ENCODE measurements around the gene GTF2H1.
"Not testable (repeated sequence)": the region's sequence is repeated elsewhere in the genome, so short reads cannot be mapped to it uniquely, and the experiment has no call there.

Gene GTF2H1

DNA sequence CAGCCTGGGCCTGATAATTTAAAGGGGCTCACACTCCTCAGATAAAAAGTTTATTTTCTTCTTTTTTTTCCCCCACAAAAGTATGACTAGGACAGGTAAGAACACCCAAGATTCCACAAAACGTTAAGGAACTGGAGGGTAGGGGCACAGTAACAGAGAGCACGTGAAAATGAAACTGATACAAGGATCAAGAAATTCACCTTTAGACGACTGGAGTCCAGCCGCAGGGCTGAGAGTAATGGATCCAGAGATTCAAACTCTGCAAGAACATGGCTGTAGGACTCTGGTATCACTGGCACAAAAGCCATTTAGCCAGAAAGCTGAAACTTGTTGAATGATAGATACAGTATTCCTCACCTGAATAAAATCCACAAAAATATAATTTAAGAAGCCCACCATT is 4.8 kb upstream of the GTF2H1 start:
- in situ Hi-C loops (cut with MboI; ENCODE audit: low sequenced_read_pairs): no loop called here

DNA sequence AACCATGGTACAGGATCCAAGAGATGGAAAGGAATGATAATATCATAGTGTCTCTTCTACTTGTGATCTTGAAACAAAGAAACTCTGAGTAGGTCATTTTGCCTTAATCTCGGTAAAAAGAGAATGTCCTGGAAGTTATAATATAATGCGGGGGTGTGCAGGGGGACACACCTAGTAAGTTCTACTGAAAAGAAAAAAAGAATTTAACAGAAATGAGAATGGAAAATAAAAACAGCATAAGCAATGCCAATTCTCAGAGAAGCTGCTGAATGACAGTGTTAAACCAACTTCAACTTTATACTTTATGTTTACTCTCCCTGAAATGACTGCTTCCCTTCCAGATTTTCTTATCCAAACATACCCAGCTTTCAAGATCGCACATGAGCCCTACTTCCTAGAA is 2.5 kb upstream of the GTF2H1 start:
- in situ Hi-C loops (cut with MboI; ENCODE audit: low sequenced_read_pairs): no loop called here

DNA sequence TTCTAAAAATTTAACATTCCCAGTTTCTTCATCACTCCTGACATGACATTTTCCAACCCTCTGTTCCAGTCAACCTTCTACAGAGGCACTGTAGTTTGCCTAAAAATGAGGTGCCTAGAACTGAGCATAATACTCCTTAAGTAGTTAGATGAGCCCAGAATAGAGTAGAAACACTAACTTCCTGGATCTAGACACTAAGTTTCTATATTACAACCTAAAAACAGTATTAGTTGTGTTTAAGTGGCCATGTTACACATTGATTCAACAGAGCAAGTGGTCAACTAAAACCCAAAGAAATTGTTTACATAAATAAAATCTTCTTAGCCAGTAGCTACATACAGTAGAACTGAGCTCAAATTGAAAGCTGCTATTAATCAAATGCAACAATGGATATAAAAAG is 1.8 kb upstream of the GTF2H1 start:
- in situ Hi-C loops (cut with MboI; ENCODE audit: low sequenced_read_pairs): no loop called here

DNA sequence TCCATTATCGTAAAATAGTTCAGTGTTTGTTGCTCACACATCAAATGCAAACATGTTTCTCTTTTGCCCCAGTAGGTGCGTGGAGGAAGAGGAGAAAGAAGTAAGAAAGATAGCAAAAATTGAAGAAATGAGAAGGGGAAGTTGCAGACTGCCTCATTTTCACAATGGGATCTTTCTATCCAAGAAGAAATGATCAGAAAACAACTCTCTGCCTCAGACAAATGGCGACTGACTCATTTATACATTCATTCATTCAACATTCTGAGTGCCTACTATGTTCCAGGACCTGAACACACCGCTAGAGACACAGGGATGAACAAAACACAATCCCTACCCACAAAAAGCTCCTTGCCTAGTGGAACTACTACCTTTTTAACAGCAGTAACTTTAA is 794 bp upstream of the GTF2H1 start:
- in situ Hi-C loops (cut with MboI; ENCODE audit: low sequenced_read_pairs): no loop called here

DNA sequence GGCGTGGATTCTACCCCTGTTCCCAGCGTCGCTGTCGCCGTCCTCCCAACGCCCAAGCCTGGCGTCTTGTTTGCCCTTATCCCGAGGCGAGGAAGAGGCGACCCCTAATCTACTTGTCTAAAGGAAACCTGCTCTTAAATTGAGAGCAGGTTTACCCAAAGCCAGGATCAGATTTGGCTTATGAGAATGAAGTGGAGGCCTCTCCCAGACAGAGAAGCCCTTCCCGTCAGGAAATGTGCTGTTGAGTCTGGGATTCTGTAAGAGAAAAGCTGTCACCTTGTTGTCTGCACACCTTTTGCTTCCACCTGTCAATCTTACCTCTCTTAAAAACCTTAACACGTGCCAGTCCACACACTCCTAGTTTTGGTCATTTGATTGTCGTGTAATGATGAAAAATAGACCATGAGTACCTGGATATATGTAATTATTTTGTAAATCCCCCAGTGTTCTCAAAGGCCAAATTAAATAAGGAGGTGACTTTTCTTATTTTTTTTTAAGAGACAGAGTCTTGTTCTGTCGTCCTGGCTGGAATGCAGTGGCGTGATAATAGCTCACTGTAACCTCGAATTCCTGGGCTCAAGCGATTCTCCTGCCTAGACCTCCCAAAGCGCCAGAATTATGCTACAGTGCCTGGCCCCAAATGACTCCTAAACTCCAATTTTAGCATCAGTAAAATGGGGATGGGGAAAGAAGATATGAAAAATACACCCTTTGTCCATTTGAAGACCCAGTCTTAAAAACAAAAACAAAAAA is 627 bp downstream of the GTF2H1 start:
- in situ Hi-C loops (cut with MboI; ENCODE audit: low sequenced_read_pairs): no loop called here

DNA sequence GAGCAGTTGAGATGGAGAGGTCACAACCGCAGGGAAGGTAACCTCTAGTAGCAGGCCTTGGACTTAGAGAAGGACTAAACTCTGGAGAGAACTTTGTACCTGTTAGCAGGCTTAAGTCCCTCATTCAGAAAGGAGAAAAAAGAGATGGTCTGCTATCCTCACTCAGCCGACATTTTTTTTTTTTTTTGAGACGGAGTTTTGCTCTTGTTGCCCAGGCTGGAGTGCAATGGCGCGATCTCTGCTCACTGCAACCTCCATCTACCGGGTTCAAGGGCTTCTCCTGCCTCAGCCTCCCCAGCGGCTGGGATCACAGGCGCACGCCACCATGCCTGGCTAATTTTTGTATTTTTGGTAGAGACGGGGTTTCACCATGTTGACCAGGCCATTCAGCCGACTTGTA is 1.5 kb downstream of the GTF2H1 start:
- in situ Hi-C loops (cut with MboI; ENCODE audit: low sequenced_read_pairs): not testable (repeated sequence)

DNA sequence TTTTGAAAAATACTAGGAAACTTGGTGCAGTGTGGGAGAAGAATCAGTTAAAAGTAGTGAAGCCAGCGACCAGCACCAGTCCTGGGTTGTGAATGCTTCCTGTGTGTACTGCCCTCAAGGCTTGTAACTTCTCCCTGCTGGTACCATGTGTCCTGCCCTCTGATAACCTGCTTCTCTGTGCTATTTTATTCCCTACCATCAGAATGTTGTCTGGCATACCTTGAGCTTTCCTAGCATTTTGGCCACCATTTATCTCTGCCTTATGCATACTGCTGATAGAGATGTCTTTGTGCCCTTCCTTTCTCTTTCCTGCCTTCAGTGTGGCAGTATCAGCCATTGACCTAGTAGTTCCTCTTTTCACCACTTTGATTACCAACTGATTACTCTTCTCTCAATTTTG is 2.0 kb downstream of the GTF2H1 start:
- in situ Hi-C loops (cut with MboI; ENCODE audit: low sequenced_read_pairs): no loop called here

DNA sequence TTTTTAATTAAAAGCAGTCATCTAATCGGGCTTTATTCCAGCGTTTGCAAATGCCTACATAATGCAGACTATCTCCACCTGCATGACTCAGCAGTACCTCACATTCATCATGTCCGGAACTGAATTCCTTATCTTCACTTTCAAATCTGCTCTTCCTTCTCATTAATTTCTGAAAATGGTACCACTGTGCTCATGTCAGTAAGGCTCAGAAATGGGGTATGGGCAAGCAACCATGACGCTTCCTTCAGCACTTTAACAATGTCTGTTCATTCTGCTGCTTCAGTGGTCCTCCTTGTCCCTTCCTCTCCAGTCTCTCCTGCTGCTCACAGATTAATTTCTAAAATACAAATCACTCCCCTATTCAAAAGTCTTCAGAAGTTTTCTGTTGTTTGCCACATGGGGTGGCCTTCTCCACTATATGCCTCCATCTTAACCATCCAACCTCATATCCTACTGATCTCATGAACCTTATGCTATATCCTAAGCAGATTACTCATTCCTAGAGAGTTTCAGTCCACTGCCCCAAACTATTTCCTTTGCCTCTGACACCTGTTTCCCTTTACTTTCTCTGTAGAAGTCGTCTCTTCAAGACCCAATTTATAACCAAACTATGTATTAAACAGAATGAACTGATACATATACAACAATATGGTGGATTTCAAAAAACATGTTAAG is 7.0 kb downstream of the GTF2H1 start:
- in situ Hi-C loops (cut with MboI; ENCODE audit: low sequenced_read_pairs): no loop called here

DNA sequence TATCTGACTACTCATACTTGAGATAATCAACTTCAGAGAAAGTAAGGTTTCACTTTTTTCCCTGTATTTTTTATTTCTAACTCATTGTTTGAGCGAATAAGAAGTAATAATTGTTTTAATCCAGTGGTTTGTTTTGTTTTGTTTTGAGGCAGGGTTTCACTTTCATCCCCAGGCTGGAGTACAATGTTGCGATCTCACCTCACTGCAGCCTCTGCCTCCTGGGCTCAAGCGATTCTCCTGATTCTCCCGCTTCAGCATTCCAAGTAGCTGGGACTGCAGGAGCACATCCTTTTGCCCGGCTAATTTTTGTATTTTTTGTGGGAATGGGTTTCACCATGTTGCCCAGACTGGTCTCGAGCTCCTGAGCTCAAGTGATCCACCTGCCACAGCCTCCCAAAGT is 8.6 kb downstream of the GTF2H1 start:
- in situ Hi-C loops (cut with MboI; ENCODE audit: low sequenced_read_pairs): no loop called here

DNA sequence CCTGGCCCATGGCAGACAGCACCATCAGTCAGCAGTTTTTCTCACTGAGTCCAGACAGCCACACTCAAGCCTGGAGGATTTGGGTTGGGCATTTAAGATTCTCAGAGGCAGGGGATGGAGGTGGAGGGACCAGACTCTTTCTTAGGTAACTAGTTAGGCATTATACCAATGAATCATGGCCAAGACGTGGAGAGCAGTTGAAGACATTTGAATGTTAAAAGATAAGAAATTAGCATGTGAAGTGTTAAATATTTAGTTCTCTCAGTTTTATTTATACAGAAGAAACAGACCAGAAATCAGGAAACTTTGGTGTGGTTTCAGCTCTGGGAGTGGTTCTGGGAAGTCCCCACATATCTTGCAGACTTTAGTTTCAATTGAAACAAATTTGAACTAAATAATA is 9.9 kb downstream of the GTF2H1 start:
- in situ Hi-C loops (cut with MboI; ENCODE audit: low sequenced_read_pairs): no loop called here

DNA sequence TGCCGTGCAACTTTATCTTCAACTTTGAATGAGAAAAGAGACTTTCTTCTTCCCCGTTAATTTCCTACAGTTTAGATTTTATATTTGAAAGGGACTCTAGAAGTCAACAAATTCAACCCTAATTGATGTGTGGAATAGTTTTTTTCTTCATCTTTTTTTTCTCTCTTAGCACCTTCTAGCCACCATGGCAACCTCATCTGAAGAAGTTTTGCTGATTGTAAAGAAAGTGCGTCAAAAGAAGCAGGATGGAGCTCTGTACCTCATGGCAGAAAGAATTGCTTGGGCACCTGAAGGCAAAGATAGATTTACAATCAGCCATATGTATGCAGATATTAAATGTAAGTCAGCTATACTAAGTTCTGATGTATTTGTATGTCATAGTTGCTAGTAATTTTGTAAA is 10.5 kb downstream of the GTF2H1 start:
- in situ Hi-C loops (cut with MboI; ENCODE audit: low sequenced_read_pairs): no loop called here

DNA sequence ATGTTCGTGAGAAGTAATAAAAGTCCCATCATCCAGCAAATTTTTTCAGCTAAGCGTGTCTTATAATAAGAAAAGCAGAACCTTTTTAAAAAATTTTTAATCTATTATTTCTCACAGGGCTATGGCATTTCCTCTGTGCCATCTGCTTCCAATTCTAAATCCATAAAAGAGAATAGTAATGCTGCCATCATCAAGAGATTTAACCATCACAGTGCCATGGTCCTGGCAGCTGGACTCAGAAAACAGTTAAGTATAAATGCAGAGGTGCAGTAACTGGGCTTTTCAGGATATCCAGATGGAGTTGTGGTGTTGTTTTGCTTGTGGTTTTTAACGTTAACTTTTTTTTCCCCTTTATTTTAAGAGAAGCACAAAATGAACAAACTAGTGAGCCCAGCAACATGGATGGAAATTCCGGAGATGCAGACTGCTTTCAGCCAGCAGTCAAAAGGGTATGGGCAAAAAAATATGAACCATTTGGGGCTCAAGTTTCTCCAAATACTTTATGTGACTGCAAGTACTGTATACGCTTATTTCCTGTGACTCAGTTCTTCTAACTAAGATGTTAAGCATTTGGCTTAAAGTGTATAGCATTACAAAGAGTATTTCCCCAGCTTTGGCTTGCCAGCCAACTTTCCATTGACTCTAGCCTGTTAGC is 25.2 kb downstream of the GTF2H1 start:
- in situ Hi-C loops (cut with MboI; ENCODE audit: low sequenced_read_pairs): no loop called here

DNA sequence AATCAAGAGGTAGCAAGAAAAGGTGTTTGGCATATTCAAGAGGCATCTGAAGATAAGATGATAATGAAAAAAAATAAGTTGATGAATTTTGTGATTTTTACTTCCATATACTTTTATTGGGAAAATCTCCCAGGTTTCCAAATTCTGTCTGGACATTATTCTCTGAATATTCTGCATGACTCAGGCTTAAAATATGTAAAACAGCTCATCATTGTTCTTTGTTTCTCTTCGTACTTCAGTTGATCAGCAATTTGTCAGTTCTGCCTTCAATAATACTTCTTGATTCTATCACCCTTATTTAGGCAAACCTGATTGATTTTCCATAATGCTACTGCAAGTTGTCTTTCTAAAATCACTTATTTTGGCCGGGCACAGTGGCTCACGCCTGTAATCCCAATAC is 30.2 kb downstream of the GTF2H1 start:
- in situ Hi-C loops (cut with MboI; ENCODE audit: low sequenced_read_pairs): no loop called here

DNA sequence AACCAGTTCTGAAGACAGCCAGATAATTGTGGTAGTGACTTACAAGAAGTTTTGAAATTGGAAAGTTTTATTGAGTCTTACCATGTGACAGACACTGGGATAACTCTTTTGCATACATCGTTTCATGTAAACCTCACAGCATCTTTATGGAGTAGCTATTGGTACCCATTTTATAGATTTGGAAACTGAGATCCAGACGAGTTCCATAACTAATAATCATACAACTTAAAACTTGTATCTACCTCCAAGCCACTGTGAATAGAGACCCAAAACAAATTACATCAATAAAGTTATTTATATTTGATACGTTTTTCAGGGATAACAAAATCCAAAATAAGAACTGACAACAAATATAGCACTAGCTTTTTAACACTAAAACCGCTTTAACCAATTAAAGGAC is 36.3 kb downstream of the GTF2H1 start:
- in situ Hi-C loops (cut with MboI; ENCODE audit: low sequenced_read_pairs): no loop called here

DNA sequence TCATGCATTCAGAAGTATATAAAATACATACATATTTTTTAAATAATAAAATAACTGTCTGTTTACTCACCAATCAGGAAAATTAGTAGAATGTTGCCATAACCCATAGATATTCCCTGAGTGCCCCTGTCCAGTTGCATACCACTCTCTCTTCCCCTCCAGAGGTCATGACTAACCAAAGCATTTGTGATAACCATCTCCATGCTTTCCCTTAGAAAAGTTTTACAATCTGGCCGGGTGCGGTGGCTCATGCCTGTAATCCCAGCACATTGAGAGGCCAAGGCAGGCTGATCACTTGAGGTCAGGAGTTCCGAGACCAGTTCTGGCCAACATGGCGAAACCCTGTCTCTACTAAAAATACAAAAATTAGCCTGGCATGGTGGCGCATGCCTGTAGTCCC is 38.8 kb downstream of the GTF2H1 start:
- in situ Hi-C loops (cut with MboI; ENCODE audit: low sequenced_read_pairs): no loop called here

DNA sequence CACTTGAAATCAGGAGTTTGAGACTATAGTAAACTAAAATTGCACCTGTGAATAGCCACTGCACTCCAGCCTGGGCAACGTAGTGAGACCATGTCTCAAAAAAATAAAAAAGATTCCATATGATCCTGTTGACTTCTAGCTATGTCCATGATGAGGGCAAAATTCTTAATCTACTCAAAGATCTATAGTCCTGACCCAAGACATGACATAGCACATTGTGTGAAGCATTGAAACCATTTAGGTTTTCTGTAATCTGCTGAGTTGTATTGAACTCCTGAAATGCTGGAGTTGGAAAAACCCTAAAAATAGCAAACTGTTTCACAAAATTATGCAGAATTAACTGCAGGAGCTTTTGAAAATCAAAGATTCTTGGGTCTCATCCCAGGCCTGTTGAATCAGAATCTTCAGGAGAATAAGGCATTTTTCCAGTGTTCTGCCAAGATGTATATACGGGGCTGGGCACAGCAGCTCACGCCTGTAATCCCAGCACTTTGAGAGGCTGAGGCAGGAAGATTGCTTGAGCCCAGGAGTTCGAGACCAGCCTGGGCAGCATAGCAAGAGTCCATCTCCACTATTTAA is 42.2 kb downstream of the GTF2H1 start:
- in situ Hi-C loops (cut with MboI; ENCODE audit: low sequenced_read_pairs): no loop called here

DNA sequence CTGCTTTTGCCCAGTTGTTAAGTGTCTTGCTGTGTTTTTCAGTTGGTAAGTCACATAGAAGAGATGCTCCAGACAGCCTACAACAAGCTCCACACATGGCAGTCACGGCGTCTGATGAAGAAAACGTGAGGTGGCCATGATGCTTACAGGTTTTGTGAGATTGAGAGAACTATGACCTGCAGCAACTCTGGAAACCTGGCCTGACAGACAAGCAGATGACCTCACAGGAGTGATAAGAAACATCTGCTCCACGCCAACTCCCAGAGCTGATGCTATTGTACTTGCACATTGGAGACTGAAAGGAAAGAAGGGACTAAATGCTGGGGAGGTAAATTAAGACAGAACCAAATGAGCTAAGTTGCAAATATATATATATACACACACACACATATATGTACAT is 43.4 kb downstream of the GTF2H1 start:
- in situ Hi-C loops (cut with MboI; ENCODE audit: low sequenced_read_pairs): no loop called here

DNA sequence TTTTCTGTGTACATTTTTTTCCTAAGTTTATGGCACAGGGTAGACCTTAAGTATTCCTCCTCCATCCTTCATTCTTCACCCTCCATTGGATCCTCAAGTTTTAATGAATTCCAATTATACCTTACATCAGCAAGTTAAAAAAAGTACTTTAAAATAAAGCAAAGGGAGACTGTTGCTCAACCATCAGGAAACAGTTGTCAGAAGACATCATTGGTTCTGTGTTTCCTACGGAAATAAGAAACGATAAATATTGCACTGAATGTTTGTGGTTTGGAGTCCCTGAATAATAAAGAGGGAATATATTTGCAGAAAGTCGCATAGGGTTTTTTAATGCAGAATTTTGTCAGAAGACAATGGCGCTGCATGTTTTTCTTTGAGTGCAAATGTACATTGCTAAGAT is 43.9 kb downstream of the GTF2H1 start:
- in situ Hi-C loops (cut with MboI; ENCODE audit: low sequenced_read_pairs): no loop called here

DNA sequence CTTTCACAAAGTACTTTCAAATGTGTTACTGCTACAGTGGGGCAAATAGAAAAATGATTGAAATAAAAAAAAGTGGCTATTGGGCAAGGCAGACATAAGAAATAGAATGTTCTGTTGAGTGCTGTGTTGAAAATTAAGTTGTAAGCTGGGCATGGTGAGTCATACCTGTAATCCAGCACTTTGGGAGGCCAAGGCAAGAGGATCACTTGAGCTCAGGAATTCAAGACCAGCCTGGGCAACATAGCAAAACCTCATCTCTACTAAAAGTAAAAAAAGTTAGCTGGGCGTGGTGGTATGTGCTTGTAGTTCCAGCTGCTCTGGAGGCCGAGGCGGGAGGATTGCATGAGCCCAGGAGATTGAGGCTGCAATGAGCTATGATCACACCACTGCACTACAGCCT is 45.1 kb downstream of the GTF2H1 start:
- in situ Hi-C loops (cut with MboI; ENCODE audit: low sequenced_read_pairs): no loop called here

DNA sequence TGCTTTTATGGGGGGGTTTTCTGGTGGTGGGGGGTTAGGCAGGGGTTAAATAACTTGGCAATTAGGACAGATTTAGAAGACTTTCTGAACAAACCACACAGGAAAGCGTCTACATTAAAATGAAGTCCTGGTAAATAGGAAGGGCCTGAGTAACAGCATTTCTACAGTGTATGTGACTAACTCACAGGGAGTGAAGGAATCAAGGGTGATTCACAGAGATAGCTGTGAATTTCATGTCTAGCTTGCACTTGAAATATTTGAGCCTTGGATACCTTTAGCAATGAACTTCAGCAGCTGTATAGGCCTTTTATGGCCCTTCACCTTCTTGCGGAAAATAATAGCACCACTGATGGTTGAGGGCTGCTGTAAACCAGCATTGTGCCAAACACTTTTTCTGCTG is 45.9 kb downstream of the GTF2H1 start:
- in situ Hi-C loops (cut with MboI; ENCODE audit: low sequenced_read_pairs): no loop called here

DNA sequence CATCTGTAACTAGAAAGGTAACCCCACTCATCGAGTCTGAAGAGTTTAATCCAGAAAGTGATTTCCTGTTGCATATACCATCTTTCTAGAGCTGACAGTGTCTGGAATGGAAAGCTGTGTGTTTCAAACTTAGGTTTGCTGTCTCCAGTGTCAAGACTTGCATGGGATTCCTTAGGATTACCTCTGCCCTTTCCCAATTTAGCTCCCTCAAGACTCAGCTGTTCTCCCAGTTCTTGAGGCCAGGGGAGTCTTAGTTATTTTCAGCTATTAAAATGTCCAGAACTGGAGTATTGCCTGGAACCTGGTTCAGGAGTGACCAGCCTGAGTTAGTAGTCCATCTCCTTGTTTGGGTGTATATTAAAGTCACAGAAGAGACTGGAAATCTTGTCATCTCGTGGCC is 47.0 kb downstream of the GTF2H1 start:
- in situ Hi-C loops (cut with MboI; ENCODE audit: low sequenced_read_pairs): no loop called here

DNA sequence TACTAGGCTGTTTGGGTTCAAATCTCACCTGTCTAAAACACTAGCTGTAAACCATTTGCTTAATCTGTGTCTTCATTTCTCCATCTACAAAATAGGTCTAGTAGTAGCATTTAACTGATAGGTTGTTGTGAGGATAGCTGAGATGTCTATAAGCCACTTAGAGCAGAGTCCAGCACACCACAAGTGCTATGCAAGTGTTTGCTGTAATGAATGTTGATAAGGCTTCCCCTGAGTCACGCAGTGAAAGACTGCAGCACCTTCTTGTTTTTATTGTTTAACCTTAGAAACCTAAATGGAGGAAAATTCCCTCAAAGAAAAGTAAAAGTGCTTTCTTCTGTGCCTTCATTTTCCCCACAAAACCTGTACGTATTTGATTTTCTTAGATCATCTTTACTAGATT is 48.9 kb downstream of the GTF2H1 start:
- in situ Hi-C loops (cut with MboI; ENCODE audit: low sequenced_read_pairs): no loop called here

Measured in HL-60/S4 treated with retinoic acid at 250 ng/mL for 4 days and 3 days (cell line).